IgD-negative memory B cell (primary cell): ENCODE data around the gene AGXT. TPM values are rescaled to one million over a fixed set of nuclear protein-coding genes. Genes with fewer than 3 reads are reported as not detected.

Experiments
- H3K27ac Mint-ChIP-seq, 3 donors: one replicate each; pipeline ENCODE4 v1.8.0; 2020 to 2022; ENCODE audit warnings: mild to moderate bottlenecking in 3 of 3, mixed read lengths in 3 of 3, moderate library complexity in 1 of 3
- H3K27me3 Mint-ChIP-seq: one replicate; pipeline ENCODE4 v1.8.0; 2021; ENCODE audit warnings: mixed read lengths
- H3K36me3 Mint-ChIP-seq: one replicate; pipeline ENCODE4 v1.8.0; 2020; ENCODE audit warnings: mild to moderate bottlenecking, mixed read lengths
- H3K4me1 Mint-ChIP-seq, 3 donors: one replicate each; pipeline ENCODE4 v1.8.0; 2020 to 2022; ENCODE audit warnings: mixed read lengths in 3 of 3, mild to moderate bottlenecking in 1 of 3
- H3K4me3 Mint-ChIP-seq, 4 donors: one replicate each; pipeline ENCODE4 v1.8.0; 2020 to 2022; ENCODE audit warnings: mild to moderate bottlenecking in 4 of 4, mixed read lengths in 4 of 4, moderate library complexity in 3 of 4
- H3K9me3 Mint-ChIP-seq, 3 donors: one replicate each; pipeline ENCODE4 v1.8.0; 2020 to 2021; ENCODE audit warnings: mixed read lengths in 3 of 3, mild to moderate bottlenecking in 1 of 3
- polyA plus RNA-seq: library from polyadenylated mRNA; unstranded; fragments of 300-500 nt; fragmentation: Illumina TruSeq; gene quantifications from one replicate; pipeline ENCODE4 v1.2.3, GENCODE V29; 2021

The AGXT gene
- polyA plus RNA-seq, 1 donor from 2014 or later, result not detected

DNA sequence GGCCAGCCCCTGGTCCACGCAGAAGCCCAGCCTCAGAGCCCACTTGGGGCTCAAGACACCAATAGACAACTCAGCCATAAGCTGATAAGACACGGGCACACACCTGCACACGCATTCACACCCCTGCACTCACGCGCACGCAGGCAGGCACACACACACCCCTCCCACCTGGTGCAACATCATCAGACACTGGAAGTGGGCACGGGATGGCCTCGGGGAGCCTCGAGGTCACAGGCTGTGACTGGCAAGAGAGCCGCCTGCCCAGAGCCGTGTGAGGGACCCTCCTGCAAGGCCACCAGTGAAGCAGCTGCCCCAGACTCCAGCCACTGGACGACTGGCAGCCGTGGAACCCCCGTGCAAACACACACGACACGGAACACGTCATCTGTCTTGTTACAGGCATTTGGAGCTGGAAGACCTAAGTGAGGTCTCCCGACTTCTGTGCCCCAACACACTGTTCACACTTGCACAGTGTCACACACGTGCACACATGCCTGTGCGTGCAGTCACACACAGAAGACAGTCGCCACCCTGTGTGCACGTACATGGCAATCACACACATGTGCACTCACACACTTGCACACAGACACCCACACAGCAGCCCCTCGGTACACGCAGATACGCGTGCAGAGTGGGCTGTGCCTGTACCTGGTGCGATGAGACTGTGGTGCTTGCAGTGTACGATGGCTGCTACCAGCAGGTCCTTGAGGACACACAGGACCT is 26.4 kb downstream of the AGXT start:
- peaks cover 0 to 2% (median 0%) of the 10 kb centered on the region in 3 donors for H3K4me1 Mint-ChIP-seq
- no peaks in the 10 kb centered on the region for H3K9me3 Mint-ChIP-seq
- no peak overlapping the region for H3K4me3 Mint-ChIP-seq
- H3K27ac Mint-ChIP-seq, result no peak overlapping the region
- no peaks in the 10 kb centered on the region for H3K36me3 Mint-ChIP-seq
- peaks cover 2% of the 10 kb centered on the region for H3K27me3 Mint-ChIP-seq

DNA sequence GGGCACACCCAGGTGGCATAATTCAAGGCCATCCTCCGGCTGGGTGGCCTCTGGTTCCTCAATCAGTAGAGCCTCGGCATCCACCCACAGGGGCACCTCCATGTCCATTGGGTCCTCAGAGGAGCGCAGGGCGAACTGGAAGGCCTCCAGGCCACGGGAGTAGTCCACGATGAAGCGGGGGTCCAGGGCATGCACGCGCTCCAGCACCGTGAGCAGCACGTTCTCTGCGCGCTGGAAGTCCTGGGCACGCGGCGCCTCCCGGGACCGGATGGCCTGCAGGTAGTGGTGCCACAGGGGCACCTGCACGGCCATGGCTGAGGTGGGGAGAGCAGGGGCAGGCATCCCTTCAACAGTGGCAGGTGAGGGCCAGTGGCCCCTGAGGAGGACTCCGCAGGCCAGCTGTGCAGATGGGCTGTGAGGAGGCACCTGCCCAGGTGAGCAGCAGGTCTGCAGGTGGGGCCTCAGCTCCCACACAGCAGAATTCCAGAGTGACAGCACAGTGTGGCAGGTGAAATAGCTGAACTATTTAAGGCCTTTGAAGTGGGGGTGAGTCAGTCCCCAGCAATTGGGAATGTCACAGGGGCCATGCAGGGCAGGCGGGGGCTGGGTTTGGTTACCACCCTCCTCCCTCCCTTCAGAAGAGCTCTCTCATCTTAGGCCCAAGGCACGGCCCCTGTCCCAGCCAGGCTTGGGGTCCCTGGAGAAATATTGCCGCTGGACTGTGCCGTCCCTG is 27.2 kb downstream of the AGXT start, which contains the start of gene MAB21L4:
MAB21L4 (minus strand) TSS at position 501 of the 733 bp plus-strand sequence; CDS start at position 342, 159 bp downstream.
- no peak within 1 kb of the TSS for H3K27ac Mint-ChIP-seq
- H3K27me3 Mint-ChIP-seq, result peaks cover 2% of the 10 kb centered on the region
- no peaks in the 10 kb centered on the region for H3K36me3 Mint-ChIP-seq
- no peak within 1 kb of the TSS for H3K4me3 Mint-ChIP-seq
- no peaks in the 10 kb centered on the region for H3K9me3 Mint-ChIP-seq
- peaks cover 0 to 2% (median 0%) of the 10 kb centered on the region in 3 donors for H3K4me1 Mint-ChIP-seq

DNA sequence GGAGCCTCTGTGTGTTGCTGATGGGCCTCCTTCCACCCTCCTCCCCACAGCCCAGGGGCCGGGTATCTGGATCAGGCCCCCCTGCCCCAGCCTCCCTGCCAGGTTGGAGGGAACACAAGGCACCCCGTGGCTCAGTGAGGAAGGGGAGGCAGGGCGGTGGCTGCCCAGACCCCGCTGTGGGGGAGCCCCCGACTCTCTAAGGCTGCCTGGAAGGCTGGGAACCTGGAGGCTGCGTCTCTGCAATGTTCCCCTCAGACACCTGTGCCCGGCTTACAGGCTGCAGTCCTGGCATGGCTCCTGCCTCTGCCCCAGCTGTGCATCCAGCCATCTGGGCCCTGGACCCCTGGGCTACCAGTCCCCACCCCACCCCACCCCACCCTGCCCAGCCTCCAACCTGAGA is 27.8 kb downstream of the AGXT start:
- no peaks in the 10 kb centered on the region for H3K9me3 Mint-ChIP-seq
- H3K27ac Mint-ChIP-seq, result no peak overlapping the region
- H3K27me3 Mint-ChIP-seq, result peaks cover 2% of the 10 kb centered on the region
- H3K4me3 Mint-ChIP-seq, result no peak overlapping the region
- peaks cover 0 to 2% (median 0%) of the 10 kb centered on the region in 3 donors for H3K4me1 Mint-ChIP-seq
- H3K36me3 Mint-ChIP-seq, result no peaks in the 10 kb centered on the region

DNA sequence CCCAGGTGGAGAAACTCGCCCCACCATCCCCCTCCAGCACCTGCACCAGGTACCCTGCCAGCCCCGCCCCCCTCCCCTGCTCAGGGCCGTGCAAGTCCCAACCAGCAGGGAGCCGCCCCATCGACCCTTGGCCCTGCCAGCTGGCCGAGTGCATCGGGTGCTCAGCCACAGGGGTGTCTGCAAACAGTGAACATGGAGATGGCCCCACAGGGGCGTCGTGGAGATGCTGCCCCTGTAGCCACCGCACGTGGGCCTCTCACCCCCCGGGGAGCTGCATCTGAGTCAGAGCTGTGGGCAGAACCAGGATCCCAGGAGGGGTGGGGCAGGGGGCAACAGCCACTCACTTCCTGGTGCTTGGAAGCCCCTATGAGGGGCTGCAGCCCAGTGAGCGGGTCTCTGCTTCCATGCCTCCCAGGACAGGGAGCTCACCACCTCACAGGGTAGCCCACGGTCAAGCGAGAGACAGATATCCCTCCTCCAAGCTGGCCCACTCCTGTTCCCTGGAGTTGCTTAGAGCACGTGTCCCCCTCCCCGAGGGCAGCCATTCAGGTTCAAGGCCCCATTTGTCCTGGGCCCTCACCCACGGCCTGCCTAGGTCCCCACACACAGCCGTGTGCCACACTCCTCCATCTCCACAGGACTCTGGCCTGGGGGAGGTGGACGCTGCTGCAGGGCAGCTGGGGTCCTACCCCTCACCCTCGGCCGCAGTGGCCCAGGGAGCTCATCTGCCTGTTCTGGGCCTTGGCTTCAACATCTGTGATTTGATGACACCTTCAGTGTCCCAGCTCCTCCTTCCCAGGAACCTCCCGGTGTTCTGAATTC is 28.5 kb downstream of the AGXT start:
- Mint-ChIP-seq H3K27ac (peak overlapping the region in 1 of 3 donors; percentile 19), H3K4me3 (no peak overlapping the region), H3K36me3 (no peaks in the 10 kb centered on the region), H3K4me1 (peaks cover 0 to 2% (median 0%) of the 10 kb centered on the region in 3 donors), H3K9me3 (no peaks in the 10 kb centered on the region), H3K27me3 (peaks cover 2% of the 10 kb centered on the region)

DNA sequence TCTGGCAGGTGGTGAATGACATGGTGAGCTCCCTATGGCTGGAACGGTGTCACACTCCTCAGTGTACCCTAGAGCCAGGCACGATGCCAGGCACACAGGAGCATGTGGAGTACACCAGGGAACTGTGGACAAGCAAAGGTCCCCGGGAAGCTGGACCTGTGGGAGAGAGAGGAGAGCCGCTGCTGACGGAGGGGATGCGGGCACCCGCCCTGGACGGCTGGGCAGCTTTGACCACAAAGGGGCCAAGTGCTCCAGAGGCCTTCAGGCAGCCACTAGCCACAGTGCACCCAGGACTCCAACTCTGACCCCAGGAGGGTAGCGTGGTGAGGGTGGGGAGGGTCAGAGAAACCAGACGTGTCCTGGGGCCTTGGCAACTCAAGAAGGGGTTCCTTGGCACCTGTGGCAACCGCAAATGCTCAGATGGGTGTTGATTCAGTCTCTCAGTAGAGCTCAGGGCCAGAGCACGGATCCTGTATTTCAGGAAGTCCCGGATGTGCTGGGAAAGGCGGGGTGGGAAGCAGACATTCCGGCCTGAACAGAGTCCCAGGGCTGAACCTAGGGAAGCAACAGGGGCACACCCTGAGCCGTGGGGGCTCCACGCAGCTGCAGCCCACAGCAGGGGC is 29.6 kb downstream of the AGXT start:
- Mint-ChIP-seq H3K4me3 (peak overlapping the region in 1 of 4 donors; percentile 3), H3K27me3 (peaks cover 2% of the 10 kb centered on the region), H3K27ac (no peak overlapping the region), H3K9me3 (no peaks in the 10 kb centered on the region), H3K4me1 (peaks cover 0 to 2% (median 0%) of the 10 kb centered on the region in 3 donors), H3K36me3 (no peaks in the 10 kb centered on the region)

DNA sequence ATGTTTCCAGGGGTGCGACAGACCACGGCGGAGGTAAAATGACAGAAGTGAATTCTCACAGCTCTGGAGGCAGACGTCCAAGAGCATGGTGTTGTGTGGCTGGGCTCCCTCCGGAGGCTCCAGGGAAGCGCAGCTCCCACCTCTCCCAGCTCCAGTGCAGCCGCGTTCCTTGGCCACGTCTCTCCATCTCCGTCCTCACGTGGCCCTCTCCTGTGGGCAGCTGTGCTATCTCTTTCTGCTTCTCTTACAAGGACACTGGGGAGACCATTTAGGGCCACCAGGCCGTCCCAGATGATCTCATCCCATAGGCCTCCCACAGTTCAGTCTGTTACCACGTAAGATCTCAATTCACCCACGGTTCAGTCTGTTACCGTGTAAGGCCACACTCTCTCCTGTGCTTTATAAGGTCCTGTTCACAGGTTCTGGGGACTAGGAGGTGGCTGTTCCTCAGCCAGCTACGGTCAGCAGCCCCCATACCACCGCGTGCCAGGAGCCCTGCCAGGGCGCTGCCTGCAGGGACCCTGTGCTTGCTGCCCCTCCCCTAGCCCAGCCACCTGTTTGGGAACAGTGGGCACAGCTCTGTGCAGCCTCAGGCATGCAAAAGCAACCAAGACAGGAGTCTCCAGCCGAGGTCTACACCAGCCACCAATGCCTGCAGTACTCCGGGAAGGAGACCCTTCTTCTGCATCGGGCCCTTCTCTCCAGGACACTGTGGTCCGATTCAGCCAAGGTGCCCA is 30.3 kb downstream of the AGXT start:
- no peaks in the 10 kb centered on the region for H3K9me3 Mint-ChIP-seq
- no peaks in the 10 kb centered on the region for H3K36me3 Mint-ChIP-seq
- H3K4me3 Mint-ChIP-seq, result no peak overlapping the region
- no peak overlapping the region for H3K27ac Mint-ChIP-seq
- no peaks in the 10 kb centered on the region for H3K4me1 Mint-ChIP-seq
- peaks cover 2% of the 10 kb centered on the region for H3K27me3 Mint-ChIP-seq

DNA sequence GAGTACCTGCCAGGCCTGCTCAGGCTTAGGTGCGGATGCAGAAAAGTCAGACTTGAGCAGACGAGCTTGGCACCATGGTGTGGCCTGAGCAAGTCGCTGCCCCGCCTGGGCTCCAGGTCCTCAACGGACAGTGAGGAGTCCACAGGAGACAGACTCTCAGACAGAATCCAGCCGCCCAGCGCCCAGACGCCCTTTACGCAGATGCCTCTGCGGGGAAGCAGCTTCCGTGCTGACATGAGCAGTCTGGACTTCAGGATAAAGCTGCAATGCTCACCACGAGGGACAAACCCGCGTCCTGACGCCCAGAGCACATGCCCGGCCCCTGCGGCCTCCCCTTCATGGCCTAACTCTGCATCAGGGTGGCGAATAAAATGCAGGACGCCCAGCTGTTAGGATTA is 30.8 kb downstream of the AGXT start:
- H3K36me3 Mint-ChIP-seq, result no peaks in the 10 kb centered on the region
- no peaks in the 10 kb centered on the region for H3K4me1 Mint-ChIP-seq
- H3K27me3 Mint-ChIP-seq, result peaks cover 2% of the 10 kb centered on the region
- H3K27ac Mint-ChIP-seq, result no peak overlapping the region
- no peak overlapping the region for H3K4me3 Mint-ChIP-seq
- no peaks in the 10 kb centered on the region for H3K9me3 Mint-ChIP-seq

DNA sequence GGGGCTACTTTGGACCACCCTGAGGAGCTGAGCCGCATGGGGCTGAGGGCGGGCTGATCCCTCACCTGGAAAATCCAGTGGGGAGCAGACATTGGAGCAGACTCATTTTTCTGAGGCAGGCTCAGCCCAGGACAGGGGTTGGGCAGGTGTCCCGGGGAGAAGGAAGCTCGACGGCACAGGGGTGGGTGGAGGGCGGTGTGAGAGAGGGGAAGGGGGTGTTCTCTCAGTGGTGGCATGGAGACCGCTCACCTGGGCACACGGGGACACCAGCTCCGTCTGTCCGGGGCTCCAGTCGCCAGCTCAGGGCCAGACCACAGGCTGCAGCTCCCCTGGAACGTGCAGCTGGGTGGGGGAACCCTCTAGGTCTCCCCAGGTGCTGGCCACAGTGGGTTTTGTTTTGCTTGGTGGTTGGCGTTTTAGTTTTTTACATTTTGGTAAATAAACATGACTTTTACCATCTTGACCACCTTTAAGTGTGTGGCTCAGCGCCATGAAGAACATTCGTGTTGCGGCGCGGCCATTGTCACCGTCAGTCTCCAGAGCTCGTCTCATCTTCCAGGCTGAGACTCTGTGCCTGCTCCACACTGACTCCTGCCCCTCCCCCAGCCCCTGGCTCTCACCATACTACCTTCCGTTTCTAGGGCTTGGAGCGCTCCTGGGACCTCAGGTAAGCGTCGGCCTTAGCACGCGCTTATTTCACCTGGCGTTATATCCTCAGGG is 31.7 kb downstream of the AGXT start:
- no peak overlapping the region for H3K4me3 Mint-ChIP-seq
- no peak overlapping the region for H3K27ac Mint-ChIP-seq
- H3K4me1 Mint-ChIP-seq, result no peaks in the 10 kb centered on the region
- no peaks in the 10 kb centered on the region for H3K9me3 Mint-ChIP-seq
- H3K27me3 Mint-ChIP-seq, result no peaks in the 10 kb centered on the region
- H3K36me3 Mint-ChIP-seq, result no peaks in the 10 kb centered on the region

DNA sequence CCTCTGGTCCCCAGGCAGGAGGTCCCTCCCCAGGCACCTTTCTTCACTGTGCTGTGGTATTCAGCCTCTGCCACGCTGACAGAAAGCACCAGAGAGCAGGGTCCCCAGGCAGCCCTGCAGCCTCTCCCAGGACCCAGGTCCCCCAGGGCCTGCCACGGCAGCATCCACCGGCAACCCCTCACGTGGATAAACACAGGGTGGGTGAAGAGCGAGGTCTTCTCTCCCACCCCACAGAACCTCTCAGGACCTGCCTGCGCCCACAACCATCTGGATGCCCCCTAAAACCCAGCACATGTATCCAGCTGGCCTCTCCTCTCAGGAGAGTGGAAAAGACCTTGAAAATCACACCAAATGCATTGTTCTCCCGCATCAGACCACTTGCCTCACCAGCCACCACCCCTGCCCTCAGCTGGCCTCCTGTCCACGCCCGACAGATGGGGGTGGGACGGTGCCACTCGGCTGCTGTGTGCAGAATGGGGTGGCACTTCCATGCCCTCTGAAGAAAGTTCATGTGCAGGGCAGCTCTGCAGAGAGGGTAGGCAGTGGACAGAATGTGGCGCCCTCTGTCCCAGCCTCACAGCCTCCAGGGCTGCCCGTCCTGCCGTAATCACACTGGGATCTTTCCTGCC is 33.5 kb downstream of the AGXT start:
- H3K27ac Mint-ChIP-seq, result no peak overlapping the region
- no peak overlapping the region for H3K4me3 Mint-ChIP-seq
- H3K9me3 Mint-ChIP-seq, result no peaks in the 10 kb centered on the region
- H3K4me1 Mint-ChIP-seq, result no peaks in the 10 kb centered on the region
- no peaks in the 10 kb centered on the region for H3K27me3 Mint-ChIP-seq
- H3K36me3 Mint-ChIP-seq, result no peaks in the 10 kb centered on the region

DNA sequence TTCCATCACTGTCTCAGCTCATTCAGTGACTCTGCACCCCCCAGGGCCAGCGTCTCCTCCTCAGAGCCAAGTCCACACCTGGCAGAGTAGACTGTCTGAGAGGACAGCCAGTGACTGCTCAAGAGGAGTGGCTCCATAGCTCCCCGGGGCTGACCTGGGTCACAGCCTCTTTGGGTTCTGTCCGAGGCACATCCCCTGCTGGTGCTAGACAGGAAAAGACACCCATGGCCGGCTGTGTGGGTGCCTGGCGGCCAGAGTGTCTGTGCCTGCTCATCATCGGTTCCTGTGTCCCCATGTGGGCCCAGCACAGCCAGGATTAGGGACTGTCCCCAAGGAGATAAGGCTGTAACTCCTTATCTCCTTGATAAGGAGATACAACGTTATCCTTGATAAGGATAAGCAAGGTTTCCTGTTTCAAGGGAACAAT is 34.0 kb downstream of the AGXT start:
- no peaks in the 10 kb centered on the region for H3K27me3 Mint-ChIP-seq
- no peak overlapping the region for H3K4me3 Mint-ChIP-seq
- H3K4me1 Mint-ChIP-seq, result no peaks in the 10 kb centered on the region
- no peak overlapping the region for H3K27ac Mint-ChIP-seq
- H3K36me3 Mint-ChIP-seq, result no peaks in the 10 kb centered on the region
- no peaks in the 10 kb centered on the region for H3K9me3 Mint-ChIP-seq

DNA sequence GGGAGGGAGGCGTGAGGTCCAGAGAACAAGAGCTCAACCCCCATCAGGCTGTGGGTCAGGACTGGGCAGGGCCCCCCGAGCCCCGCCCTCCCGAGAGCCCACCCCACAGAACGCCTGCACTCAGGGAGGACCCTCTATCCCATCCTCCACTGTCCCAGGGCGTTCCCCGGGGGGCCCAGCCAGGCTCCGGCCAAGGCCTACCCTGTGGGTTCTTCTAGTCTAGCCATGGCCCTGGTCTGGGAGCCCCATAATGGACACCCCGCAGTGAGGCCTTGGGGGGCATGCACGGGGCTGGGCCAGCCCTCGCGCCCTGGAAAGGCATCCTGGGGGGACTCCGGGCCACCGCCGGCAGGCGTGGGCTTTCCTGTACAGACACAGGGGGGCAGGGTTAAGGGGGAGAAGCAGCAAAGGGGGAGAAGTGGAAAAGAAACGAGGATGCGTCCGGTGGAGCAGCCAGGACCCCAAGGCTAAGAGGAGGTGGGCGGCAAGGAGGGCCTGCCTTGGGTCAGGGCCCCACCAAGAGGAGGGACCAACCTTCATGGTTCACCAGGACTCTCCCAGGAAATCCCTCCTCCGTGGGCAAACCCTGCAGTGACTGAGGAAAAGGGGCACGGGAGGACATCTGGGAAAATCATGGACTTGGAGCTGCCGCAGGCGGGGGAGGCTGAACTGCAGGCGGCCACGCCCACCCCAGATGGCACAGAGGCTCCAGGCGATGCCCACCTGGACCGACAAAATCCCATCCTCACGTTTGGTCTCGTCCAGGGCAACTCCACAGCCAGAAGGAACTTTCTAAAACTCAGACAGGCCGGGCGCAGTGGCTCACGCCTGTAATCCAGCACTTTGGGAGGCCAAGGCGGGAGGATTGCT is 34.8 kb downstream of the AGXT start:
- Mint-ChIP-seq H3K4me3 (no peak overlapping the region), H3K4me1 (no peaks in the 10 kb centered on the region), H3K36me3 (no peaks in the 10 kb centered on the region), H3K27me3 (no peaks in the 10 kb centered on the region), H3K27ac (no peak overlapping the region), H3K9me3 (no peaks in the 10 kb centered on the region)

DNA sequence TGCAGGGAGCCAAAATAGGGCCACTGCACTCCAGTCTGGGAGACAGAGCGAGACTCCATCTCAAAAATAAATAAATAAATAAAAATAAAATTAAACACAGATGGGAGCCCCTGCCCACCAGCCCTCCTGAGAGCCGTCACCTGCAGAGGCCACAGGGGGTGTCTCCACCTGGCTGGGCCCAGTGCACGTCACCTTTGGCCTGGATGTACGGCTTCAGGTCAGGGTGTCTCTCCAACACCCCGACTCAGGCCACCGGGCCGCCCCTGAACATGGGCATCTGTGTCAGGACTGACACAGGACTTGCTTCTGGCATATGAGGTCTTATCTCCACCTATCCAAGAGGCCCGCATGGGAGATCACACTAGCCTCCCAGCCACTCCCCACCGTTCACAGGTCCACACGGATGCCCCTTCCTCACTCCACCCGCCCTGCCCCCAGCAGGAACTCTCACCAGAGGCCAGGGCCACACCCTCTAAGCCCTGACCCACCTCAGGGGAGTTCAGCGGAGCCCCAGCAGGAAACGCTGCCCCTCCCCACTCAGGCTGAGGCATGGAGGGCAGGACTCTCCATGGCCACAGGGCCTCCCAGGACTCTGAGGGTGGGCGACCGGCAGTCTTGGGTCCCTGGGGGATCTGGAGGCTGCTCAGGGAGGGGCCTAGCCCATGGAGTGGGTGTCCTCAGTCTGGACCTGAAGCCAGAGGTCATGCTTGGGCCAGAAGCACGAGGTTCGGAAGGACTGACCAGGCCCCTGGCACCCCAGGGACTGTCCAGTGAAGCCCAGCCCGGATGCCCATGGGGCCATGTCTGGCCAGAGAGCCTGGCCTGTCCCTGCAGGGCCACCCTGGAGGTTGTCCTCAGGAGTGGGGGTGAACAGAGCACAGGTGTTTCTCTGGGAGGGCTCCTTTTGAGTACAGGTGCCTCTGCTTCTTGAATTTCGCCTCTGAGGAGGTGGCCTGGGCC is 35.9 kb downstream of the AGXT start:
- Mint-ChIP-seq H3K9me3 (no peaks in the 10 kb centered on the region), H3K4me1 (no peaks in the 10 kb centered on the region), H3K27ac (no peak overlapping the region), H3K27me3 (no peaks in the 10 kb centered on the region), H3K4me3 (no peak overlapping the region), H3K36me3 (no peaks in the 10 kb centered on the region)
